HG03039 (cell line): ENCODE results near the gene PIP5K1B.
A peak's percentile ranks its signal among the peaks of the same experiment; 100 is the strongest.

ENCODE experiments used
- ATAC-seq: cut with Tn5 transposase; IDR thresholded peaks from one replicate; pipeline ENCODE4 v1.9.1; 2021; ENCODE audit warnings: mild to moderate bottlenecking, moderate library complexity; ENCODE audit not compliant: unreplicated experiment

Gene PIP5K1B

GRCh38 chr9:68844631-68845612 is 139.9 kb downstream of the PIP5K1B start:
- ATAC-seq, result no peak

DNA sequence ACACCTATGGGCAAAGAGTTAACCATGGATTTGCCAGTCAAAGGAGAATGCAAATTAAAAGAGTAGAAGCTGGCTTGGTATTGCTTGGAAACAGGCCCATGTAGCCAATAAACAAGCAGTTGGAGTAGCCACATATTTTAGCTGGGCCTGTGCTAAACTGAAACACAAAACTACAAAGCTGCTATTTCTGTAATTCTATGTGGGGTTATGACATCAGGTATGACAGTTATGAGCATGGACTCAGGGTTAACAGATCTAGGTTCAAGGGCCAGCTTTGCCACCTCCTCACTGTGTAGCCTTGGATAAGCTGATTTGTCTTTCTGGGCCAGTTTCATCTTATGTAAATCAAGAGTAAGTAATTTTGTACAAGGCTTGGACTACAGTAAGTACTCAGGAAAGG is 142.7 kb downstream of the PIP5K1B start:
- peak; percentile 36 for ATAC-seq

GRCh38 chr9:68851657-68852056 is 146.6 kb downstream of the PIP5K1B start:
- no peak for ATAC-seq

GRCh38 chr9:68852941-68853340 is 147.9 kb downstream of the PIP5K1B start:
- no peak for ATAC-seq

DNA sequence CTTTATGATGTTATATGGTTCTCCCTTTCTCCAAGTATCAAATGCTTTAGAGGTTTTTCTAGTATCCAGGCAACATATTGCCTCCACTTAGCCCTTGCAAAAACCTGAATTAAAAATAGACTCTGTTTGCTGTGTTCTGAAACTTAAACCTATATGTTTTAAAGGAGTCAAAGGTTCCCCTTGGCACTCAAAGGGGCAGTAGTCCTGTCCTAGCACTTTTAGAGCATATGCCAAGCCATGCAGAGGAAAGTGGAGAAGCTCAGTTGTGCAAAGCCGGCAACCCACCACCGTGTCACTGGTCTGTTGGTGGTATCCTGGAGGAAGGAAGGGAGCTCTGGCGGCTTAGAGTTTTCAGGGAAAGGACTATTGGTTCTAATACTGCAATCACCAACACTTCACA is 154.3 kb downstream of the PIP5K1B start:
- no peak for ATAC-seq

DNA sequence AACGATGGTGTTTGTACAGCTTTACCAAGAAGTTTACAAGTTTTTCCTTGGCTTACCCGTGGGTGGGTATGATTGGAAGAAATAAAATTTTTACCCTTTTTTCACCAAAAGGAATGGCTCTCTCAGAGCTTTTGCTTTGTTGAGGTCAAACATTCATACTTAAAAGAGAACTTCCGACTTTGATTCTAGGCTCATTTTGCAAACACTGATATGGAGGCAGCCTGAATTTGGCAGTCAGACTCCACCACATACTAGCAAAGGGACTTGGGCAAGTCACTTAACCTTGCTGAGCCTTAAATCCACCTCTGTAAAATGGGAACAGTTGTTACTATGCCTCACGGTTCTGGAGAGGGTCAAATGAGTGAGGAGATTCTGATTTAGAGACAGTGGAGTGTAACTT is 155.4 kb downstream of the PIP5K1B start:
- no peak for ATAC-seq

DNA sequence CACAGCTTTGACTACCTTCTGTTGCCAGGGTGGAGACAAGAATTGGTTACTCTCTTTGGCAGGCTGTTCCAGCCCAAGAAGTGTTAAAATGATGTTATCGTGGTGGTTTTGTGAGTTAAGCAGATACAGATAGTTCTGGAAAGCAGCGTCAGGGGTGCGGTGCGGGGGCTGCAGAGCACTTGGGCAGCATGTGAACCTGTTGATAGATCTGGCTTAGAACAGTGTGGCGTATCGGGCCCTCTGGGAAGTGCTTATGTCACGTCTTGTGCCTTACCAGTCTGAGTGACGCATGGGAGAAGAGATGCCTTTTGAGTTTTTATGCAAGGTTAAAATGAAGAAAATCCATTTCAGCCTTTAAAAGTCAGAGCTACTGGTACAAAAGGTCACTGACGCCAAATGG is 156.4 kb downstream of the PIP5K1B start:
- ATAC-seq, result no peak

DNA sequence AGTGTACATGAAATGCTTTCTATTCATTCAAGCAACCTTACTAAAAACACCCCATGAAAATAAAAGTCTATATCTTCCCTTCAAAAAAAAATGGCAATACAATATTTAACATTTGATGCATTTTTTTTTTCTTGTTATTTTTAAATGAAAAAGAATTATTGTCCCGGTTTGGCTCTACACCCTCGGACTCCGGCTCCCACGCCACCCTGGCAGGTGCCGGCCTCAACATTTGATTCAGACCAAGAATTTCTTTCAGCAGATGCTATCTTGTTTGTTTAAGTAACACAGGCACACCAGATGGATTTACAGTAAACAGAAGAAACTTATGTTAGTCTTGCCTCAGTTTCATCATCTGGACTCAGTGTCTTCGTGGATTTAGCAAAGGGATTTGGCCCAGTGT is 162.0 kb downstream of the PIP5K1B start:
- no peak for ATAC-seq

DNA sequence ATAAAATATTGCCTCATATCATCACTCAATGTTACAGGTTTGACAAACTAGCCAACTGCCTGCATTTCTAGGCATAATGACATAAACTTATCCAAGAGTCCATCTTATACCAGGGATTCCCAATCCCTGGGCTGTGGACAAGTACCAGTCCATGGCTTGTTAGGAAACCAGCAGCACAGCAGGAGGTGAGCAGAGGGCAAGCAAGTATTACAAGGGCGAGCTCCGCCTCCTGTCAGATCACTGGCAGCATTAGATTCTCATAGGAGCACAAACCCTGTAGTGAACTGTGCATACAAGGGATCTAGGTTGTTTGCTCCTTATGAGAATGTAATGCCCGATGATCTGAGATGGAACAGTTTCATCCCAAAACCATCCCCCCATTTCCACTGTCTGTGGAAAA is 164.0 kb downstream of the PIP5K1B start:
- ATAC-seq, result no peak

GRCh38 chr9:68870086-68870485 is 165.0 kb downstream of the PIP5K1B start:
- no peak for ATAC-seq

- ATAC-seq, result no peak
These were observed 166.2 kb downstream of the PIP5K1B start for GRCh38 chr9:68871236-68871635.

DNA sequence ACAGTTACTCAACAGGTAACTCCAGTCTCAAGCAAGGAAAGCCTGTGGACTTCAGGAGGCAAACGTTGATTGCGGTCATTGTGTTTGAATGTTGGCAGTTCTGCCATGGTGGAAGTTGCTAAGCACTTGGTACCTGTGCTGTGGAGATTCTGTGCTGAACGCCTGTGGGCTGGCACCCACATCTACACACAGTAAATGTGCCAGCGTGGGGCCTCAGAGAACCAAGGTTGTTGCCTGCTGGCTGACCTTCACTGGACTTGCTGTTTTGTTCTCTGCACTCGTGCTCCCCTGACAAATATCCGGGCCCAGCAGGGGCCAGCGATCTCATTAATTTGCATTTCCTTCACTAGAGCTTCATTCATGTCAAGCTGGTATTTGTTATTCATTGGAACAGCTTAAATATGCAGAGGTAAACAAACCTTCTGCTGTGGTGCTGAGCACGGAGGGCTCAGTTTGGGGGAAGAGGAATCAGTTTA is 167.0 kb downstream of the PIP5K1B start:
- ATAC-seq, result no peak

DNA sequence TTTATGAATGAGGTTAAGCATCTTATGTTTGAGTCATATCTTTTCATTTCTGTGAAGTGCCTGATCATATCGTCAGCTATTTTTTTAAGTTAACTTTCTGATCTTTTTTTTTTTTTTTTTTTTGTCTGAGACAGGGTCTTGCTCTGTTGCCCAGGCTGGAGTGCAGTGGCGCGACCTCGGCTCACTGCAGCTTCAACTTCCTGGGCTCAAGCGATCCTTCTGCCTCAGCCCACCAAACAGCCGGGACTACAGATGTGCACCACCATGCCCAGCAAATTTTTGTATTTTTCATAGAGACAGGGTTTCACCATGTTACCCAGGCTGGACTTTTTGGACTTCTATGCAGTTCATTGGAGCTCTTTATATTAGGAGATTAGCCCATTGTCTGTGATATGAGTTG is 168.1 kb downstream of the PIP5K1B start:
- ATAC-seq, result no peak

- no peak for ATAC-seq
These were observed 171.2 kb downstream of the PIP5K1B start for GRCh38 chr9:68876273-68876672.

DNA sequence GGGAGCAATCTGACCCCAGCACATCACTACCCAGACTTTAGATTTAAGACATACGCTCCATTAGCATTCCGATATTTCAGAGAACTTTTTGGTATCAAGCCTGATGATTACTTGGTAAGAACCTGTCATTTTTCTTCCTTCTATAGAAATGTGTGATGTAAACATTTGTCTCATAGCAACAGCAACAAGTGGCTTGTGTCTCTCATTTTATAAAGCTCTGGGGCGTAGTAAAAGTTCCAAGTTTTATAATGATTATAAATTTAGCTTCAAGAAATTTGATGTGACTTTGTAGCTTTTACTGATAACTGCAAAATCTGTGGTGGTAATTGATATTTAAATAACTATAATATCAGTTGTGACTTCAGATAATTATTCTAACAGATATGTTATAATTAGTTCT is 171.6 kb downstream of the PIP5K1B start:
- no peak for ATAC-seq

DNA sequence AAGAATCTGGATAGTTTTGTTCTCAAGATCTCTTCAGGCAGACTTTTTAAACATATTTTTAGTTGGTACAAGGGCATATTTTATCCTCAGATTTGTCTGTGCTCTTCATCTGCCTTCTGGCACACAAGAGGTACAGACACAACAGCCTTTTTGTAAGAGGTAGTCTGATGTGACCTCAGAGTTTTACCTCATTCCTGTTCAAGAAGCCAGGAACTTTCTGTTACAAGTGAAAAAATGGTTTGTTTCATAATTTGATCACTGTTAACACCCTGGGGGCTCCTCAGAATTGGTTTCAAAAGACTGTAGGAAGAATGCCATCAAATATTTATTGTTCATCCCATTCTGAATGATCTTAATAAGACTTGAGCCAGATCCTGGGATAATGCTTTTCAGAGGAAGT is 172.2 kb downstream of the PIP5K1B start:
- no peak for ATAC-seq

DNA sequence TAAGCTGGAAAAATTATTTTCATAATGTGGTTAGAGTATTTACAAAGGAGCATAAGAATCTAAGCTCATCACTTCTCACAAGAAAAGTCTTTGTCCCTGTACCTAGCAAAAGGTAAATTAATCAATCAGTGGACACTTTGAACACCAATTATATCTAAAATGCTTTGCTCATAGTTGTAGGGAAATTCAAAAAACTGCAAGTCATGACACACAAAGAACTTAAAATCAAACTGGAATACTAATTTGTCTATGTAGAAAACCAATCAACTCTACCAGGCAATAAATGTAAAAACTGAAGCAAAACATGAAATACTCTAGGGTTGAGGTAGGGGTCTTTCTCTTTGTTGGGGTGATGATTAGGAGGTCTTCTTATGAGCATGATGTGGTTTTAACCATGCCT is 173.4 kb downstream of the PIP5K1B start:
- ATAC-seq, result no peak

DNA sequence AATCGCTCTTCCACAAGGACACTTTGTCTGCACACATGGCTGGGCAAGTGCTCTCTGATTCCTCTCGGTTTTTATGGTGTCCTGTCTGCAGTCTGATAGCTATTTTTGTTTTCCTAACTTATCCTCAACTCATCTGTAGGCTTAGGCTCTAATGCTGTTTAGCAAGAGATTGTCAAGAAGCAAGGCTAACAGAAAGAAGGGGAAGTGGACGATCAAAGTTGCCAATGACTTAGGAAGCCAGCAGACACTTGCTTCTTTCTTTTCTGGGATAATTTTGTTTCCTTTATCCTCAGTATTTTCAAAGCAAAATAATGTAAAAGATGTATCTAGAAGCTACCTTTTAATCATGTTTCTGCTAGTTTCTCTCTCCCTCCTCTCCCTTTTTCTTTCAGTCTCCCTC is 178.2 kb downstream of the PIP5K1B start:
- ATAC-seq, result no peak

DNA sequence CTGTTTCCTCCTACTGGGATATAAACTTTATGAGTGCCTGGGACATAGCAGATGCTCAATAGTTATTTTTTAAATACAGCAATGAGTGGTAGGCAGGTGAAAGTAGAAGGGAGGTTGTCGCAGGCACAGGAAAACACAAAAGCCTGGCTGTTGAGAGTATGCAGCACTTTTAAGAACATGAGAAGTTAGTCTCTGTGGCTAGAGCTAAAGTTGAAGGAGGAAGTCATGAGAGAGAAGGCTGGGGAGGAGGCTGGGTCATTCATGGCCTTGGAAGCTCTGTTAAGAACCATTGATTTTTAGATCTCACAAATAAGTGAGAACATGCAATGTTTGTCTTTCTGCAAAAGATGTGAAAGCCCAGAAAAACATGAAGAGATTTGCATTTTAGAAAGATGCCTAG is 182.2 kb downstream of the PIP5K1B start:
- no peak for ATAC-seq

DNA sequence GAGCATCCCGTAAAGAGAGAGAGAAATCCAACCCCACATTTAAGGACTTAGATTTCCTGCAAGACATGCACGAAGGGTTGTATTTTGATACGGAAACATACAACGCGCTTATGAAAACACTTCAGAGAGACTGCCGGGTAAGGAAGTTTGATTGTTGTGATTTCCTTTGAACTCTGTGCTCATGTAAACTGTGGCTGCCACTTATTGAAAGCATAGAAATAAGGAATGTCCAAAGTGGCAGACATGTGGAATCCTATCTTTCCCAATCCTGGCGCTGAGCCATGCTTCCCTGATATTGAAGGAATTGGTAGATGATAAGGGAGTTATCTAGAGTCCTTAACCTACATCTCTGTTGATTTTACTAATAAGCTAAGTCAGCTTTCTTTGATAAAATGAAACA is 189.5 kb downstream of the PIP5K1B start:
- no peak for ATAC-seq

DNA sequence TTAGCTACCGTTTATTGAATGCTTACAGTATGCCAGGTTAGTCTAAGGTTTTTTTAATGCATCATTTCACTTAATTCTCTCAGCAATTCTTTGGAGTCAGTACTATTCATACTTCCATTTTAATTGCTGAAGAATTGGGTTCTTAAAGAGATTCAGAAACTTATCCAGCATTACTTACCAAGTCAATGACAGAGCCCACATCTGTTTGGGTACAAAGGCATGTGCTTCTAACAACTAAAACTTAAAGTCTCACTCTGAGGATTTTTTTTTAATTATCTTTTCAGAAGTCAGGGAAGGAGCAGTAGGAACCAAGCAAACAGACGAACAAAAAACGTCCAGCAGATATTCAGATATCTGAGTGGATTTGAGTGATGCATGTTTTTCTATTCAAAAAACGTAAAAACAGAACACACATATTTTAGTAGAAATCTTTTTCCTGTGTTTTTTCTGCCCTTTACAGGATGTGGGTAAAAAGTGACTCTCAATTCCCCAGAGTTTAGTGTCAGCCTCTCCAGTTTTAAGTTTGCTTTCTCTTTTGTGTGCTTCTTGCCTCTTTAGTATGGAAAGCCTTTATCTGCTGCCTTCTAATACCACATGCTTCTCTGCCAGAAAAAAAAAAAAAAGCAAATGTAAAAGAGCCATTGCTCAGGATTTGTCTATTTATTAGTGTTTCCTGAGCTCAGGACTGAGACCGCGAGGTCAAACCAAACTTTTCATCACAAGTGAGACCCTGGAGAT is 190.9 kb downstream of the PIP5K1B start:
- ATAC-seq, result peak; percentile 69

DNA sequence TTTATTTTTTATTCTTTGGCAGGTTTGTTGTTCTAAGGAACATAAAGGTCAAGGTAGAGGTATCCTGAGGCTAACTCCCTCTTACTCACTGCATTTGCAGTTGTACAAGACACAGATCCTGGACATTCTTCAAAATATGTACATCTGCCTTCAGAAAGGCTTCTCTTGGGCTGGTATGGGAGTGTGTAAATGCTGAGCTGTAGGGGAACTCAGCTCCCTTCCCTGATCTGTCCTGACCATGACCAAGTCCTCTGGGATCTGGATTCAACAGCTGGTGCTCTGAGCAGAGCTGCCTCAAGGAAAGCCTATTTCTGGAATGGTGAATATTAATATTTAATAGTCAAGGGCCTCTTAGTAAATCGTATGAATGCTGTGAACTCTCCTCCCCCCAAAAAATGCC is 191.4 kb downstream of the PIP5K1B start:
- ATAC-seq, result no peak
